Measurements from ENCODE around the gene VEZF1. TPM values are rescaled to one million over a fixed set of nuclear protein-coding genes. Genes with fewer than 3 reads are reported as not detected.

Gene VEZF1
- total RNA-seq, 4 donors from 2014 or later: 44.0 to 65.1 (median 50.1) TPM

GRCh38 chr17:57931488-57932137, 56.4 kb downstream of the VEZF1 start:
- Histone ChIP-seq H3K36me3 (no peaks in the 10 kb centered on the region), H3K9me3 (no peaks in the 10 kb centered on the region), H3K27ac (peak overlapping the region; percentile 30 to 97 (median 90)), H3K4me3 (no peak overlapping the region), H3K4me1 (peaks cover 45 to 91% (median 51%) of the 10 kb centered on the region in 4 donors), H3K27me3 (no peaks in the 10 kb centered on the region)
- 69% methylated on average over 12 of the region's 12 CpGs; no CpG with 5 or more reads in 1 of the 2 donors for WGBS, 2 donors (ENCODE audit: low coverage in 1 of 2)
- TF ChIP-seq CTCF (IDR thresholded peaks at IDR 0.05): no peak
- TF ChIP-seq POLR2A (IDR thresholded peaks at IDR 0.05): no peak
- TF ChIP-seq EP300 (IDR thresholded peaks at IDR 0.05; ENCODE audit: low read depth): no peak
- TF ChIP-seq POLR2AphosphoS5 (IDR thresholded peaks at IDR 0.05): no peak
- DNase-seq: no peak
- in situ Hi-C loops (cut with MboI; ENCODE audit: low pct_ligation_motif_present in 1 of 4, low pct_unique_long_range_greater_than_20kb in 1 of 4, low sequenced_read_pairs in 3 of 4) (no loop called here), intact Hi-C loops (cut with DNase I; ENCODE audit: low total_unique reads) (no loop called here)

GRCh38 chr17:57930239-57930638, 57.8 kb downstream of the VEZF1 start:
- intact Hi-C loops (cut with DNase I; ENCODE audit: low total_unique reads) (no loop called here), in situ Hi-C loops (cut with MboI; ENCODE audit: low pct_ligation_motif_present in 1 of 4, low pct_unique_long_range_greater_than_20kb in 1 of 4, low sequenced_read_pairs in 3 of 4) (no loop called here)
- no peak overlapping the region for H3K4me3 ChIP-seq
- 80 to 89% methylated on average over 3 to 4 of the region's 5 CpGs for WGBS, 2 donors (ENCODE audit: low coverage in 1 of 2)
- no peaks in the 10 kb centered on the region for H3K9me3 ChIP-seq
- no peak for TF ChIP-seq POLR2AphosphoS5 (IDR thresholded peaks at IDR 0.05)
- TF ChIP-seq EP300 (IDR thresholded peaks at IDR 0.05; ENCODE audit: low read depth): no peak
- TF ChIP-seq POLR2A (IDR thresholded peaks at IDR 0.05): no peak
- TF ChIP-seq CTCF (IDR thresholded peaks at IDR 0.05): no peak
- no peaks in the 10 kb centered on the region for H3K27me3 ChIP-seq
- peak overlapping the region; percentile 30 to 97 (median 90) for H3K27ac ChIP-seq
- no peaks in the 10 kb centered on the region for H3K36me3 ChIP-seq
- H3K4me1 ChIP-seq: peaks cover 38 to 91% (median 45%) of the 10 kb centered on the region in 4 donors
- no peak for DNase-seq

GRCh38 chr17:57929386-57929785, 58.7 kb downstream of the VEZF1 start:
- in situ Hi-C loops (cut with MboI; ENCODE audit: low pct_ligation_motif_present in 1 of 4, low pct_unique_long_range_greater_than_20kb in 1 of 4, low sequenced_read_pairs in 3 of 4): no loop called here
- Histone ChIP-seq H3K27me3 (no peaks in the 10 kb centered on the region), H3K4me1 (peaks cover 37 to 92% (median 41%) of the 10 kb centered on the region in 4 donors), H3K36me3 (no peaks in the 10 kb centered on the region), H3K27ac (peak overlapping the region; percentile 30 to 97 (median 90)), H3K4me3 (no peak overlapping the region), H3K9me3 (no peaks in the 10 kb centered on the region)
- TF ChIP-seq EP300 (IDR thresholded peaks at IDR 0.05; ENCODE audit: low read depth): no peak
- TF ChIP-seq POLR2A (IDR thresholded peaks at IDR 0.05): no peak
- TF ChIP-seq CTCF (IDR thresholded peaks at IDR 0.05): no peak
- TF ChIP-seq POLR2AphosphoS5 (IDR thresholded peaks at IDR 0.05): no peak
- WGBS, 2 donors (ENCODE audit: low coverage in 1 of 2): 46 to 71% methylated on average over 2 to 4 of the region's 4 CpGs
- intact Hi-C loops (cut with DNase I; ENCODE audit: low total_unique reads): no loop called here
- DNase-seq: no peak

- Histone ChIP-seq H3K9me3 (no peaks in the 10 kb centered on the region), H3K27ac (peak overlapping the region; percentile 30 to 97 (median 90)), H3K4me3 (no peak overlapping the region), H3K27me3 (no peaks in the 10 kb centered on the region), H3K4me1 (peaks cover 37 to 89% (median 41%) of the 10 kb centered on the region in 4 donors), H3K36me3 (no peaks in the 10 kb centered on the region)
- in situ Hi-C loops (cut with MboI; ENCODE audit: low pct_ligation_motif_present in 1 of 4, low pct_unique_long_range_greater_than_20kb in 1 of 4, low sequenced_read_pairs in 3 of 4): no loop called here
- intact Hi-C loops (cut with DNase I; ENCODE audit: low total_unique reads): no loop called here
- TF ChIP-seq POLR2A (IDR thresholded peaks at IDR 0.05) (no peak), POLR2AphosphoS5 (IDR thresholded peaks at IDR 0.05) (no peak), CTCF (IDR thresholded peaks at IDR 0.05) (no peak), EP300 (IDR thresholded peaks at IDR 0.05; ENCODE audit: low read depth) (no peak)
- no peak for DNase-seq
- 60 to 72% methylated on average over 3 to 5 of the region's 5 CpGs for WGBS, 2 donors (ENCODE audit: low coverage in 1 of 2)
These were observed 59.1 kb downstream of the VEZF1 start for GRCh38 chr17:57928928-57929327.

All from transverse colon (tissue), 4 donors.